ENCODE measurements around the gene COL9A3.

DNA sequence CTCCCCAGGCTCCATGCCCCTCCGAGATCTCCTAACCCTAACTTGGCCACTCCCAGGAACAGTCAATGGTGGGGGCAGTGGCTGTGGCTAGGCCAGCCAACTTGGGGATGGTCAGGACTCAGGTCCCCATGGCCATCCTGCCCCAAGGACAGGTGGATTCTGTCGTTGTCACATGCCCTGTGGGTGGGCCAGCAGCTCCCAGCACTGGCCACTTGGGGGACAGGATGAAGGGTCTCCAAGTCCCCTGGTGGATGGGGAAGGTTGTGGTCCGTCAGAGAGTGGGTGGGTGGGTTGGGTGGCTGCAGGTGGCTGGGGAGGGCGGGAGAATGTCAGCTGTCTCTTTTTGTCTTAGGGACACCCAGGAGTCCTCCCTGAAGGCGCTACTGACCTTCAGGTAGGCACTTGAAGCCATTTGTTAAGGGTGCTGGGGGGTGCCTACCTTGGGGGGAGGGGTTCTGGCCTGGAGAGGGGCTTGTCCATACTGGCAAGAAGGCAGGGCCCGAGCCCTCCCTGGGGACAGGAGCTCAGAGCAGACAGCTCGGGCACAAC, 5.5 kb downstream of the COL9A3 start:
- no peak for TF ChIP-seq POLR2AphosphoS5 (IDR thresholded peaks at IDR 0.05; ENCODE audit: borderline replicate concordance, low read depth, low read length)
- TF ChIP-seq EZH2 (IDR thresholded peaks at IDR 0.05), result no peak
